Measurements from ENCODE around the gene GPR176.

GRCh38 chr15:39797407-39797806, 122.7 kb downstream of the GPR176 start:
- TF ChIP-seq CTCF (IDR thresholded peaks at IDR 0.05) = no peak
- TF ChIP-seq POLR2A (IDR thresholded peaks at IDR 0.05) = no peak
